GM21390 (cell line): Measurements from ENCODE around the gene GSG1L.

Source experiments
- ATAC-seq: cut with Tn5 transposase; IDR thresholded peaks from one replicate; pipeline ENCODE4 v1.9.1; 2021; ENCODE audit not compliant: unreplicated experiment

Gene GSG1L

DNA sequence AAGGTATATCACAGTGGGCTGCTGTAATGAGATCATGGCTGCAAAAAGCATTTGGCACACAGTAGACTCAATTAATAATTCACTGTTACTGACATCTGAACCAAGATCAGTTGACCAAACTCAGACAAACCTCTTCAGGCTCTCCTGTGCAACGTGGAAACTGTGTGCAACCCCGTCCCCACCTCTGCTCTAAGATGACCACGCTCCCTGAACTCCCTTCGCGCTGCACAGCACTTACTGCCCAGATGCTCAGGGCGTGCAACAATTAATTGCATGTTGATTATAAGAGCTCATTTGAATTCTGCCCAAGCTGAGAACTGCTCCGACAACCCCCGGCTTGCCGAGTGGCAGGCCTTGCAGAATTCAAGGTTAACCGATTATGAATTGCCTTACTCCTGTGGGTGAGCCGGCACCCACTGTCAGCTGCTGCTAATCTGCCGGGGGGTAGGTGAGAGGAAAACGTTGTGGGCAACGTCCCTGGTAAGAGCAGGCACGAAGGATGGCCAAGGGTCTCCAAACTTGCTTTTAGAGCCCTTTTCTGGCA, 1.3 kb upstream of the GSG1L start:
- no peak for ATAC-seq

GRCh38 chr16:28064150-28064549, 636 bp upstream of the GSG1L start:
- ATAC-seq, result no peak

GRCh38 chr16:28062847-28063521, 530 bp downstream of the GSG1L start:
- no peak for ATAC-seq

DNA sequence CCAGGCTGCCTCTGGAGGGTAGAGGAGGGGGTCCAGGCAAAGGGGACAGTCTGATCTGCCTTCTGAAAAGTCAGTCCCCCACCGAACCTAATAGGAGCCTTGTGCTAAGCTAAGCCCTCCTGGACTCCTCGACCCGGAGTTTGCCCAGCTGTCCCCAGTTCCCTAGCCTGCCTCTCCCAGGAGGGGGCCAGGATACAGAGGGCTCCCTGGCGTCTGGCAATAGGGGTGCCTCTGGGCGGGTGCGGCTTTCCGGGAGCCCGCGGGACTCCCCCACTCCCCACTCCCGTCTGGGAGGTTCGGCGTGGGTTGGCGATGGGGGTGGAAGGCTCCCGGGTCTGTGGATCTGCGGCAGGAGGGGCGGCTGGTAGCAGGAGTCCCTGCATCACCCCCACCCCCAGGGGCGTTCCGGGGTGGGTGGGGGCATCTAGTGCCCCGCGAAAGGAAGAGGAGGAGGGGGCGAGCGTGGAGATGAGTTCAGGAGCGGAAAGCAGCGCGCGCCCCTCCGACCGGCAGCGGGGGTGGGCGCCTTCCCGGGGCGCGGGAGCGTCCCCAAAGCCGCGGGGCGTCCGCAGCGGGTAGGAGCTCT, 1.2 kb downstream of the GSG1L start:
- no peak for ATAC-seq

DNA sequence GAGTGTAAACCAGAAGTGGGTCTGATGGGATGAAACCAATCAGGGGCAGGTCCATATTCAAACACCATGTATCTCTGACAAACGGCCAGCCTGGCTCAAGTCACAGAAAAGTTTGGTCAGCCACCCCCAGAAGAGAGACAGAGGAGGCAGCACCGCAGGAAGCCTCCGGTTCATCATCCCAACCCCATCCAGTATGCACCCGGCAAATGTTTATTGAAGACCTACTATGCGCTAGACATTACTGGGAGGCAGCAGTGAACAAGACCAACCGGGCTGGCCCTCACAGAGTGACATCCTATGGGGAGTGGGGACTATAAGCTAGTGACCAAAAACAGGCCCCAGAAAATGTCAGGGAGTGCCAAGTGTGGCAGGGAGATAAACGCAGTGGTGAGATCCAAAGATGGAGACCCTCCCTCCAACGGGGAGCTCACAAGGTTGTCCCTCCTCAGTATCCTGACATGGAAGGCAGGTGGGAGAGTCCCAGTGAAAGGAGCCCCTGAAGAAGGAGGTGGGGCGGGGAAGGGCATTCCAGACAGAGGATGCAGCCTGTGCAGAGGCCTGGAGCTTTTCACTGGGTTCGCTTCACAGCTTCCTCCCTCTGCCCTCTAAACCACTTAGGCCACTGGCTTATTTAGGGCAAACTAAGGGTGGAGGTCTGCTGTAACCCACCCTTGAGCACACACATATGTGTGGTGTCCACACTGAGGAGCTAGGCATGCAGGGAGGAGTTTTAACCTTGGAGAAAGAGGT, 2.0 kb downstream of the GSG1L start:
- ATAC-seq, result no peak

GRCh38 chr16:28059841-28060575, 3.5 kb downstream of the GSG1L start:
- ATAC-seq, result no peak

DNA sequence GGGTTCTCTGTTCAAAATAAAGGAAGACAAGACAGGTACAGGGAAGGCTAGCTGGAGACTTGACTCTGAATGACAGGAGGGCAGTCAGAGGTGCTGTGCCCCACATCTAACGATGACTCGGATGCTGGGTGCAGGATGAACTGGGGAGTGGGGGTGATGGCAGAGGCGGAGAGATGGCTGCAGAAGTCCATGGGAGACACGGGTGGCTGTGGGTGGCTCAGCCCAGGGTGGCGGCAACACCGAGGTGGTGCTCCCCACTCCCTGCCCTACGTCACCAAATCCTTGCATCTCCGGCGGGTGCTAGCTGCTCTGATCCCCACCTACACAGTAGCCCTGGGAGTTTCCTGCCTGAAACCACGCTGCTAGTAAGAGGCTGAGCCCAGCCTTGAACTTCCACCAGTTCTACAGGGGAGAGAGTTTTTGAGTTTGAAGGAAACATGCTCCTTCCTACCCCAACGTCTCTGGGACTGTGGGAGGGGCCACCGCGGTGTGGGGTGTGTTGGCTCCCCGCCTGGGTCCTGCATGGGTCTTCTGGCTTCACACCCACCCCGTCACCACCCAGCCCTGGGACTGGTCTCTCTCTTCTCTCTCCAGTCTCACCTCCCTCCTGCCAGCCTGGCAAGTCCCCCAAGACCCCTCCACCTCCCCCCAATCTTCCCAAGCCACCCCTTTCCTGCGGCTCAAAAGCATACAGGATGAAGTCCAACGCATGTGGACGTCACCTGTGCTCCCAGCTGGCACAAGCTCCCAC, 4.5 kb downstream of the GSG1L start:
- no peak for ATAC-seq

GRCh38 chr16:28057949-28058348, 5.6 kb downstream of the GSG1L start:
- no peak for ATAC-seq

DNA sequence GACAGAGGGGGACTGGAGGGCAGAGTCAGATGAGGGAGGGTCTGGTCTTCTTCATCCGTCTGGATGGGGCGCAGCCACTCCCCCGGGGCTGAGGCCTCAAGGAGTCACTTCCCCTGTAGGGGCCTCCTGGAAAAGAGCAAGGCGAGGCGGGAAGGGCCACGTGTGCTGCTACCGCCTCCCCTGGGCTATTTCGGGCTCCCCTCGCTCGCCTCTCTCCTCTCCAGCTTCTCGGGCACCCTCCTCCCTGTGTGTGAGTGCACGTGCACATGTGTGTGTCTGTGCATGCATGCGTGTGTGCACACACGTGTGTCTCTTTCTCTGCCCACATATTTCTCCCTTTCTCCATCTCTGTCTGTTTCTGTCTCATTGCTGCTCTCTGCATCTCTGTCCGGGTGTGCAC, 10.1 kb downstream of the GSG1L start:
- ATAC-seq, result no peak

DNA sequence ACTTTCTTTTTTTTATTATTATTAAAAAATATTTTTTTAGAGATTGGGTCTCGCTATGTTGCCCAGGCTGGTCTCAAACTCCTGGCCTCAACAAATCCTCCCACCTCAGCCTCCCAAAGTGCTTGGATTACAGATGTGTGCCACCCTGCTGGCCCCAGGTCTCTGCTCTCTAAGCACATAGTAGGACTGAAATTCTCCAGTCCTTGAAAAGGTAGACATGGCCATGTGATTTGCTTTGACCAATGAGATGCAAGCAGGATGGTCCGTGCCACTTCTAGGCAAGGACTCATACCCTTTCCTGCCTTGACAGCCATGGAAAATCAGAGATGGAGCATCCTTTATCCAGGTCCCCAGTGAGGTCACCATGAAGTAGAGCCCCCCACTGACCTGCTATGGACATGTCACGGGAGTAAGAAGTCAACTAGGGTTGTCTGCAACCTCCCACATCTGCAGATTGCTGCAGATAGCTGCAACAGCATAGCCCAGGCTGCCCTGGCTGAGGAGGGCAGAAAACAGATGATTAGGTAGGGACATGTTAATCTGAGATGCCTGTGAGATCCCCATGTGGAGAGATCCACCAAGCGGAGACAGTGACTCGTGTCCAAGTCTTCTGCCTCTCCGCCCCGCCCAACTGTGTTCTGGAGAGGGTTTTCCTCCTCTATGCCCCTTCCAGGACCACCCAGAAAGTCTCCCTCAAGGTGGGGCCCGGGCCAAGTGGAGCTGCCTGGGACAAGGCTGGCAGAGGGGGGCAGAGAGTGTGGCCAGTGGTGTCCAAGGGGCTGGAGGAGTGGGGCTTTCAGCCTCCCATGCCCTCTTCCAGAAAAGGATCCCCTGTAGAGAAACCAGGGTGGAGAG, 11.0 kb downstream of the GSG1L start:
- no peak for ATAC-seq

GRCh38 chr16:28051486-28051885, 12.0 kb downstream of the GSG1L start:
- no peak for ATAC-seq

DNA sequence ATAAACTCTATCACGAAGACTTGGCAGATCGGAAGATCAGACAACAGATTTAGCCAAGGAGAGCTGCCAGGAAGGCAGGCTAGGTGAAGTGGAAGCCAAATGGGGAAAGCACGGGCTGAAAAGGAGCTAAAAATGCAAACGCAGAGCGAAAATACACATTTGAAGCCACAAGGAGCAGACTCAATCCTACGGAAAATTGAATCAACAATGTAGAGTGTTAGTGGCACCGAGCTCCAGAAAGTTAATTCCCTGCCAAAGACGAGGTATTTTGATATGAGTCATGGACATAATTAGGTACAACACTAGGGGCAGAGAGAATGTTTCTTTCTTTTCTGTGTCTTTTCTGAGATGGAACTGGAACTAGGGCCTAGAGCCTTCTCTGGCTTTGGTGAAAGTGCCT, 20.7 kb downstream of the GSG1L start:
- no peak for ATAC-seq

DNA sequence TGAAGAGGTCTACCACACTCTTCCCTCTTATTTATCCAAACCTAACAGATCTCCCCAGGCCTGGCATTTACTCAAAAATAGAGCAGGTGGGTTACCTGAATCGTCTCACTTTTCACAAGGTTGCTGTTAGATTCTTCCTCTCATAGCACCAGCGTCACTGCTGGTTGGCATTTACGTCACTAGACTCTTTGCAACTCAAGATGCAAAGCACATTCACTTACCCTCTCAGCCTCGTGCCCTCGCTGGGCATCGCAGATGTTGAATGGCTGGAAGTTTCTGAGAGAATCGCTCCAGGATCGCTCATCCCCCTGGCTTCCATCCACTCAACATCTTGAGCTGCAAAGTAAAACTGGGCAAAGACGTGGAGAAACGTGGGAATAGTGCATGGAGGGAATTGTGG, 21.9 kb downstream of the GSG1L start:
- ATAC-seq, result no peak

- ATAC-seq, result no peak
These were observed 23.5 kb downstream of the GSG1L start for GRCh38 chr16:28040039-28040438.

DNA sequence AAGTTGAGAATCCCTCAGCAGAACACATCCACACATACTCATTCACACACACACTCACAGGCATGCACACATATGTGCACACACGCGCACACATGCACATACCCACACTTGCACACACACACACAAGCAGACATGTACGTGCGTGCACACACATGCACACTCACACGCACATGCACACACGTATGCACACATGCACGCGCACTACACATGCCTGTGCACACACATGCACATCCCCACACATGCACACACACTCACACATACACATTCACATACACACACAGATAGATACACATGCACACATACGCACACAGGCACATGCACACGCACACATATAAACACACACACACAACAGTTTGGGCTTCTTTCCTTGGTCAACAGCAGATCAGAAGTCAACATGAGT, 24.0 kb downstream of the GSG1L start:
- no peak for ATAC-seq

DNA sequence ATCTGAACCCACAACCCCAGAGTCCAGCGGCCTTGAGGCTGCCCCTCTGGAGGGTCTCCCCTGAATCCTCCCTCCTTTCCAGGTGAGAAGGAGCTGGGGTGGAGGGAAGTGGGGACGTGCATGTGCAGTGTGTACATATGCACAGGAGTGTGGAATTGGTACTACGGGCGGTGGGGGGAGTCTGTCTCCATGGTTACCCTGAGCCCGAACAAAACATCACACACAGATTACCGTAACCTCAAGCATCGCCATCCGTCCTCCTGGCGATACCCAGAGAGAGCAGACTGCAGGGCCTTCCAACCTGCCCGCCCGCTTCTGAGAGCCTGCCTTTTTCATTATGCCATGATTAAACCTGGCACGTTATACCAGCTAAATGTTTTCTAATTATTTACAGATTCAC, 25.1 kb downstream of the GSG1L start:
- no peak for ATAC-seq

- no peak for ATAC-seq
These were observed 27.6 kb downstream of the GSG1L start for GRCh38 chr16:28035866-28036393.

DNA sequence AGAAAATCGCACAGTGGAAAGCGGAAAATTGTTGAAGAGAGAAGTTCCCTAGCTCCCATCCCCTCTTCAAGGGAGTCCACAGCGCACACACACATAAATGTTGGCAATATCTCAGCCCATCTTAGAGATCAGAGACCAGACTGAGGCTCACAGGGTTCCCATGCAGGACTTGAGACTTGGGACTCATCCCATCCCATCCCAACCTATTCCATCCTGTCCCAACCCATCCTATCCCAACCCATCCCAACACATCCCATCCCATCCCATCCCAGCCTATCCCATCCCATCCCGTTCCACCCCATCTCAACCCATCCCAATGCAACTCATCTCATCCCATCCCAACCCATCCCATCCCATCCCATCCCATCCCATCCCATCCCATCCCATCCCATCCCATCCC, 29.6 kb downstream of the GSG1L start:
- ATAC-seq, result no peak

DNA sequence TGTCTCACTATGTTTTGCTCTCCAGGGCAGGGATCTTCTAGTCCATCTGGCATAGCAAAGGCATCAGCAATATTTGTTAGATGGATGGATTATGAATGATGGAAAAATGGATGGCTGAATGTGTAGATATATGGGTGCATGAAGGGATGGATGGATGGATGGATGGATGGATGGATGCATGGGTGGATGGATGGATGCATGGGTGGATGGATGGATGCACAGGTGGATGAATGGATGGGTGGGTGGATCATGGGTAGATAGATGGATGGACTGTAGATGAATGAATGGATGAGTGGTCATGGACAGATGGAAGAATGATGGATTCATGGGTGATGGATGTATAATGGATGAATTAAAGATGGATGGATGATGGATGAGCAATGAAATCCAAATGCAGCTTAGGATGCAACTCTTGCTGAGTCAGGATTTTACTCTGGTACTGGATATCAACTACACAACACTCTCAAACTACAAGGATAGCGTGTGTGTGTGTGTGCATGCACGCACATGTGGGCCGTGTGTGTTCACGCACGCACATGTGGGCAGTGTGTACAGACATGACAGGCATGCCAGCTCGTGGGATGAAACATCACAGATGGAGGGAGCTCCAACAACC, 34.0 kb downstream of the GSG1L start:
- no peak for ATAC-seq
